Activated naive CD8-positive, alpha-beta T cell treated with anti-CD3 and anti-CD28 coated beads for 36 hours (primary cell): Measurements from ENCODE around the gene PRKCA. TPM values are rescaled to one million over a fixed set of nuclear protein-coding genes. Genes with fewer than 3 reads are reported as not detected.

ENCODE experiments used
- DNase-seq: peaks from one replicate; pipeline ENCODE4 v3.0.0; 2021
- H3K27ac Mint-ChIP-seq: one replicate; pipeline ENCODE4 v1.8.0; 2022; ENCODE audit warnings: mild to moderate bottlenecking, moderate library complexity, mixed read lengths
- H3K27me3 Mint-ChIP-seq: one replicate; pipeline ENCODE4 v1.8.0; 2022; ENCODE audit warnings: mild to moderate bottlenecking, mixed read lengths
- H3K36me3 Mint-ChIP-seq: one replicate; pipeline ENCODE4 v1.8.0; 2021; ENCODE audit warnings: mild to moderate bottlenecking, mixed read lengths
- H3K4me1 Mint-ChIP-seq: one replicate; pipeline ENCODE4 v1.8.0; 2021; ENCODE audit warnings: mixed read lengths
- H3K4me3 Mint-ChIP-seq: one replicate; pipeline ENCODE4 v1.8.0; 2022; ENCODE audit warnings: mild to moderate bottlenecking, moderate library complexity, mixed read lengths
- H3K9me3 Mint-ChIP-seq: one replicate; pipeline ENCODE4 v1.8.0; 2022; ENCODE audit warnings: mixed read lengths
- total RNA-seq, 2 experiments: library from RNA; stranded (reverse); gene quantifications; one replicate each; pipeline ENCODE4 v1.2.3, GENCODE V29; 2021

The PRKCA gene
- total RNA-seq, 2 experiments from 2014 or later: 63.5 to 65.8 TPM

DNA sequence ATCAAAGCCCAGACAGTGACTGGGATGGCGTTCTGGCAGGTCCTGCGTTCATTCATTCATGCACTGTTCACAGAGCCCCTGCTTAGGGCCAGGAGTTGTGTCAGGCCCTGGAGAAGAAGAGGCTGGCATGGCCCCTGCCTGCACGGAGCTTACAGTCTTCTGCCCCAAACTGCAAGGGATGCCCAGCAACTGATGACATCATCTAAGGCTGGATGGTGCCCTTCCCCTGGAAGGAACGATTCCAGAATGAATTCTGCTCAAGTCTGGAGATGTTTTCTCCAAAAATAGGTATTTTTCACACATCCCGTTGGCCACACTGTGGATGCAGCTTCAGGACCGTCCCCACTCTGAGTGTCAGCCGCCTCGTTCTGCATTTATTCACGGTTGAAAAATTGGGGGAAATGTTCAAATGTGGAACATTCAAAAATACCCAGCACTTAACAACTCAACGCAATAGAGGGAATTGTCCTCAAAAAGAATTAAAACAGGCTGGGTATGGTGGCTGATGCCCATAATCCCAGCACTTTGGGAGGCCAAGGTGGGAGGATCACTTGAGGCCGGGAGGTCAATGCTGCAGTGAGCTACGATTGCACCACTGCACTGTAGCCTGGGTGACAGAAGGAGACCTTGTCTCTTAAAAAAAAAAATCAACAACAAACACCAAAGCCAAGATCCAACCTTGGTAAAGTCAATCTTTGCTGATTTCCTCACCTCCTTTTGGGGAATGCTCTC is 508.7 kb downstream of the PRKCA start:
- Mint-ChIP-seq H3K27ac (no peak overlapping the region), H3K27me3 (no peaks in the 10 kb centered on the region), H3K4me3 (no peak overlapping the region), H3K9me3 (no peaks in the 10 kb centered on the region), H3K4me1 (peaks cover 11% of the 10 kb centered on the region), H3K36me3 (peaks cover 13% of the 10 kb centered on the region)
- DNase-seq: no peak

- H3K9me3 Mint-ChIP-seq: no peaks in the 10 kb centered on the region
- H3K4me3 Mint-ChIP-seq: no peak overlapping the region
- H3K27me3 Mint-ChIP-seq: peaks cover 2% of the 10 kb centered on the region
- H3K36me3 Mint-ChIP-seq: peaks cover 13% of the 10 kb centered on the region
- no peak for DNase-seq
- H3K27ac Mint-ChIP-seq: no peak overlapping the region
- H3K4me1 Mint-ChIP-seq: peaks cover 11% of the 10 kb centered on the region
These were observed 509.3 kb downstream of the PRKCA start for GRCh38 chr17:66811683-66812054.

DNA sequence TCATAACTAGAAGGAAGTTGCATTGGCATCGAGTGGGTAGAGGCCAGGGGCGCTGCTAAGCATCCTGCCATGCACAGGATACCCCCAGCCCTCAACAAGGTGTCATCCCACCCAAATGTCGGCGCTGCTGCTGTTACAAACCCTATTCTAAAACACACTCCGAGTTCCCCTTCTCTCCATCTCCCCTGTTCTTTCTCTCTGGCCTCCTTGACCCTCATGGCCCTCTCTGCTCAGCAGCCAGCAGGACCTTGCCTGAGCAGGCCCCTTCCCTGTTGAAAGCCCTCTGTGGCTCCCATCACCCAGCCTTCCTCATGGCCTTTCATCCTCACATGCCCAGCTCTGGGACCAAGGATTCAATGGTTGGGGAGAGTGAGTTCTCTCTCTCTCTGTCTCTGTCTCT is 510.2 kb downstream of the PRKCA start:
- peaks cover 4% of the 10 kb centered on the region for H3K9me3 Mint-ChIP-seq
- no peak for DNase-seq
- H3K36me3 Mint-ChIP-seq: peaks cover 12% of the 10 kb centered on the region
- H3K27me3 Mint-ChIP-seq: peaks cover 8% of the 10 kb centered on the region
- no peak overlapping the region for H3K27ac Mint-ChIP-seq
- peaks cover 5% of the 10 kb centered on the region for H3K4me1 Mint-ChIP-seq
- H3K4me3 Mint-ChIP-seq: no peak overlapping the region

DNA sequence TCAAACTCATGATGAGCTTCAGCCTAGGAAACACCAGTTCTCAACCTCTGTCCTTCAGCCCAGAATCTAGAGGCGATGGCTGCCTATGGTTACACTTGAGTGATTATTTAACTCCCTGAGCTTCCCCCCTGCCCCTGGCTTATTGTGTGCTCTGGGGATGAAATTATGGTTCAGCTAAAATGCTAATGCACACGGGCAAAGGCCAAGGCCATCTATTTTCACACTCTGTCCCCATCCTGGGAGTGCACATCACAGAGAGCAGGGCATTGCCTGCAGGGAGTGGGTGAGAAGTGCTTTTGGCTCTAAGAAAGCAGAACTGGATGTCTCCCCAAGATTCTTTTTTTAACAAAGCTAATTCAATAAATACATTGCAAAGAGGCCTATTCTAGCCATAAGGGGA is 510.9 kb downstream of the PRKCA start:
- DNase-seq: no peak
- no peaks in the 10 kb centered on the region for H3K4me1 Mint-ChIP-seq
- H3K9me3 Mint-ChIP-seq: peaks cover 7% of the 10 kb centered on the region
- peaks cover 8% of the 10 kb centered on the region for H3K36me3 Mint-ChIP-seq
- H3K4me3 Mint-ChIP-seq: no peak overlapping the region
- H3K27ac Mint-ChIP-seq: no peak overlapping the region
- peaks cover 8% of the 10 kb centered on the region for H3K27me3 Mint-ChIP-seq

- Mint-ChIP-seq H3K4me3 (no peak overlapping the region), H3K27ac (no peak overlapping the region), H3K9me3 (peaks cover 9% of the 10 kb centered on the region), H3K36me3 (peaks cover 6% of the 10 kb centered on the region), H3K27me3 (peaks cover 8% of the 10 kb centered on the region), H3K4me1 (no peaks in the 10 kb centered on the region)
- DNase-seq: no peak
These were observed 511.6 kb downstream of the PRKCA start for GRCh38 chr17:66814026-66814425.

GRCh38 chr17:66814570-66814969 is 512.2 kb downstream of the PRKCA start:
- H3K27ac Mint-ChIP-seq: no peak overlapping the region
- no peak overlapping the region for H3K4me3 Mint-ChIP-seq
- peaks cover 8% of the 10 kb centered on the region for H3K27me3 Mint-ChIP-seq
- peaks cover 9% of the 10 kb centered on the region for H3K9me3 Mint-ChIP-seq
- H3K4me1 Mint-ChIP-seq: no peaks in the 10 kb centered on the region
- H3K36me3 Mint-ChIP-seq: peaks cover 6% of the 10 kb centered on the region
- no peak for DNase-seq

GRCh38 chr17:66817750-66818149 is 515.3 kb downstream of the PRKCA start:
- no peak overlapping the region for H3K27ac Mint-ChIP-seq
- peaks cover 9% of the 10 kb centered on the region for H3K9me3 Mint-ChIP-seq
- peaks cover 10% of the 10 kb centered on the region for H3K27me3 Mint-ChIP-seq
- DNase-seq: no peak
- H3K36me3 Mint-ChIP-seq: peaks cover 4% of the 10 kb centered on the region
- no peaks in the 10 kb centered on the region for H3K4me1 Mint-ChIP-seq
- H3K4me3 Mint-ChIP-seq: no peak overlapping the region

DNA sequence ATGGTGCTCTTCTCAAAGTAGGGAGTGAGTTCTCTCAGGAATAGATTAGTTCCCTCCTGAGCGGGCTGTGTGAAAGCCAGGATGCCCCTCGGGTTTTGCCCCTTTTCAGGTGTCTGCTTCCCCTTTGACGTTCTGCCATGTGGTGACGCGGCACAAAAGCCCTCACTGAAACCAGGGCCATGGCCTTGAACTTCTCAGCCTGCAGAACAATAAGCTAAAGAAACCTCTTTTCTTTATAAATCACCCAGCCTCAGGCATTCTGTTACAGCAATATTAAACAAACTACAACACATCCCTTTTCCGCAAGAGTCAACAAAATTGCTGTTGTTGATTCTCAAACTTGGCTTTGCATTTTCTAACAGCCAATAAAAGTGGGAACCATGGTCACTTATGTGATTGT is 517.1 kb downstream of the PRKCA start:
- H3K9me3 Mint-ChIP-seq: peaks cover 9% of the 10 kb centered on the region
- DNase-seq: no peak
- H3K27ac Mint-ChIP-seq: no peak overlapping the region
- H3K27me3 Mint-ChIP-seq: peaks cover 15% of the 10 kb centered on the region
- H3K4me1 Mint-ChIP-seq: no peaks in the 10 kb centered on the region
- H3K4me3 Mint-ChIP-seq: no peak overlapping the region
- peaks cover 4% of the 10 kb centered on the region for H3K36me3 Mint-ChIP-seq

GRCh38 chr17:66822009-66822408 is 519.6 kb downstream of the PRKCA start:
- DNase-seq: no peak
- Mint-ChIP-seq H3K4me3 (no peak overlapping the region), H3K27ac (no peak overlapping the region), H3K4me1 (no peaks in the 10 kb centered on the region), H3K9me3 (peaks cover 9% of the 10 kb centered on the region), H3K27me3 (peaks cover 17% of the 10 kb centered on the region), H3K36me3 (peaks cover 4% of the 10 kb centered on the region)

- H3K27ac Mint-ChIP-seq: no peak overlapping the region
- DNase-seq: no peak
- H3K4me3 Mint-ChIP-seq: no peak overlapping the region
- peaks cover 1% of the 10 kb centered on the region for H3K36me3 Mint-ChIP-seq
- no peaks in the 10 kb centered on the region for H3K9me3 Mint-ChIP-seq
- peaks cover 48% of the 10 kb centered on the region for H3K27me3 Mint-ChIP-seq
- no peaks in the 10 kb centered on the region for H3K4me1 Mint-ChIP-seq
These were observed 524.4 kb downstream of the PRKCA start for GRCh38 chr17:66826856-66827255.

DNA sequence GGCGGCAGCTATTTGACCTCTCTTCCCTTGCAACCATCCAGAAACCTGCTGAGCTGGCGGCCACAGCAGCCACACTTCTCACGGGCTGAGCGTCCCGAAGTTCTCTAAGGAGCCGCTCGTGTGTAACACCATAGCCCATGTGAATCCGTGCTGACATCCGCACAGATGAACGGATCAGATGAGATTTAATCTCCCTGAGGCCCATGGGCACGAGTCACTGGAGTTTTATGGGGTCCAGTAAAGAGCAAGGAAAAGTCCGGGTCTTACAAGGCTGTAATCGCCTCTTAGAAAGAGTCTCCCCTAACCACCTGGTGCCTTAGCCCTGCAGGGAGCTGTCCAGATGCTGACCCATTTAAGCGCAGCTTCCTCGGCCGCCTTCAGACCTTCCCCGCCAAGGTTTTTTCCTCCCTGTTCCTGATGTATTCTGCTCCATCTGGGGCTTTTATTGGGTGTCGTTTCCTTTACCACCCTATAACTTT is 527.0 kb downstream of the PRKCA start:
- Mint-ChIP-seq H3K36me3 (peaks cover 1% of the 10 kb centered on the region), H3K27ac (no peak overlapping the region), H3K4me1 (no peaks in the 10 kb centered on the region), H3K4me3 (no peak overlapping the region), H3K9me3 (no peaks in the 10 kb centered on the region), H3K27me3 (peaks cover 67% of the 10 kb centered on the region)
- no peak for DNase-seq

- DNase-seq: no peak
- H3K27ac Mint-ChIP-seq: no peak overlapping the region
- peaks cover 65% of the 10 kb centered on the region for H3K27me3 Mint-ChIP-seq
- H3K4me1 Mint-ChIP-seq: no peaks in the 10 kb centered on the region
- H3K4me3 Mint-ChIP-seq: no peak overlapping the region
- H3K36me3 Mint-ChIP-seq: peaks cover 1% of the 10 kb centered on the region
- H3K9me3 Mint-ChIP-seq: no peaks in the 10 kb centered on the region
These were observed 527.5 kb downstream of the PRKCA start for GRCh38 chr17:66829883-66830282.

- H3K4me3 Mint-ChIP-seq: no peak overlapping the region
- no peak overlapping the region for H3K27ac Mint-ChIP-seq
- peaks cover 64% of the 10 kb centered on the region for H3K27me3 Mint-ChIP-seq
- no peaks in the 10 kb centered on the region for H3K9me3 Mint-ChIP-seq
- peaks cover 1% of the 10 kb centered on the region for H3K36me3 Mint-ChIP-seq
- DNase-seq: no peak
- H3K4me1 Mint-ChIP-seq: no peaks in the 10 kb centered on the region
These were observed 528.0 kb downstream of the PRKCA start for GRCh38 chr17:66830451-66830850.

DNA sequence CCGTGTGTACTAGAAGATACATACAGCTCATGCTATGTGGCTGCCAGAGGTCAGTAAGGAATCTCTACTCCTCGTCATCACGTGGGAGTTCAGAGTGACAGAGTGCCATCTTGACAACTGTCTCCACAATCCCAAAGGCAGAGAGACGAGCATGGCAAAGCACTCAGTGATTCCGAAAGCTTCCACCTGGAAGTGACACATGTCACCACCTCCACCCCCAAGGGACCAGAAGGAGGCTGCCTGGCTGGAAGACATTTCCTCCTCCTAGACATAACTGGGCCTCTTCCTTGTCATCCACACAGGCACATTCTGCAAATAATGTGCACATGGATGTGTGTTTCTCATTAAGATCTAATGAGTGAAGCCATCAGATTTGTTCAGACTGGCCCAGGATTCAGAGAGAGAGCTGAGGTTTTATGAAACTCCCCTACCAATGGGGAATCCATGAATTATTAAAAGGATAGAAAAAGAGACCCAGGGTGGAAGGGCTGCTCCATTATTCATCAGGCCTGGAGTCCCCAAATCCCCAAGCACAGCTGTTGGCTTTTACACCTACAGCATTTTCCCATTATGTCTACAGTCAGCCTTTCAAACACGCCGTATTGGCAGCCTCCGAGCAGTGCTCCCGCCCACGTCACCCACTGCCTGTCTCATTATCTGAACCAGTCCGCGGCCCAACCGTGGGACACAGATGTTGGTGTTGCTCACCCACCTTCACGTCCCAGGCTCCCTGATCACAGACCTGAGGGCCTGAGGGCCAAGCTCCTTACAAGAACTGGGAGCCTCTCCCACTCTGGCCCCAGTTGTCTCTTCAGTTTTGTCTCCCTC is 529.2 kb downstream of the PRKCA start:
- peaks cover 1% of the 10 kb centered on the region for H3K36me3 Mint-ChIP-seq

DNA sequence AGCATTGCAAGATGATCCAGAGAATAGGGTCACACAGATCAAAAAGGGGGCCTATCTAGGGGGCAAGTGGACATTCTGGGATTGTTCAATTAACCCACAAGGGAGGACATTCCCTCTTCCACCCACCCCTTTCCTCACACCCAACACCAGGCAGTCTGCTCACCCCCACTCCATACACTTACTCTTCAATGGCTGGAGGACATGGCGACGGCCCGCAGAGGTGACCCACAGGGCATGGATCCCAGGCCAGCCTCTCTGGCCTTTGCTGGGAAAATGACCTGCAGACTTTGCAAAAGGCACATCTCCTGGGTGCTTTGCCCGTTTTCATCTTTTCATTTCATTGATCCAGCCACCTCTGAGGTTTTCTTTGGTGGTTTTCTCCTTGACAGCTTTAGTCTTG is 530.8 kb downstream of the PRKCA start:
- no peak overlapping the region for H3K27ac Mint-ChIP-seq
- H3K27me3 Mint-ChIP-seq: peaks cover 76% of the 10 kb centered on the region
- DNase-seq: no peak

More for the DNA sequence above, 529.2 kb downstream of the PRKCA start:
- H3K27ac Mint-ChIP-seq: no peak overlapping the region
- H3K9me3 Mint-ChIP-seq: no peaks in the 10 kb centered on the region
- H3K27me3 Mint-ChIP-seq: peaks cover 75% of the 10 kb centered on the region
- H3K4me3 Mint-ChIP-seq: no peak overlapping the region
- no peaks in the 10 kb centered on the region for H3K4me1 Mint-ChIP-seq
- no peak for DNase-seq

More for the DNA sequence above, 530.8 kb downstream of the PRKCA start:
- H3K4me1 Mint-ChIP-seq: no peaks in the 10 kb centered on the region
- H3K9me3 Mint-ChIP-seq: no peaks in the 10 kb centered on the region
- H3K4me3 Mint-ChIP-seq: no peak overlapping the region
- peaks cover 1% of the 10 kb centered on the region for H3K36me3 Mint-ChIP-seq
